NCI-H2227 (cell line): ENCODE measurements around the gene PGA5.
A peak's percentile ranks its signal among the peaks of the same experiment; 100 is the strongest.
"Not testable (repeated sequence)": the region's sequence is repeated elsewhere in the genome, so short reads cannot be mapped to it uniquely, and the experiment has no call there.

Experiments used
- DNase-seq: peaks from one replicate; lab custom pipeline; 2025; ENCODE audit not compliant: unreplicated experiment; lab: John Stamatoyannopoulos, UW

The PGA5 gene

DNA sequence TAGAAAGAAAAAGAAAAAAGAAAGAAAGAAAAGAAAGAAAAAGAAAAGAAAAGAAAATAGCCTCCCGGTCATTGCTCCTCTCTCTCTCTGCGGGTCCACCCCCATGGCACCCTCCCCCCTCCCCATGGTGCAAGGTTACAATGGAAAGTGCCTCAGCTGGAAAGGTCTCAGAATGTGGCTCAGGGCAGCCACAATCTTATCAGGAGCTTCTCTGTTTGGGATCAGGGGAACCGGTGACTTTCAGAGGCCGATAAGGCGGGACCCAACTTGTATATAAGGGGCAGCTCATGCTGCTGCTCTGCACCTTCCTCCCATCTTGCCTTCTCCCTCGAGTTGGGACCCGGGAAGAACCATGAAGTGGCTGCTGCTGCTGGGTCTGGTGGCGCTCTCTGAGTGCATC lies at the start of gene PGA5:
Gene PGA5, plus strand, starts transcription at position 301 of the 400 bp plus-strand sequence. Its CDS starts 52 bp downstream, at position 353.
- not testable (repeated sequence) for DNase-seq

GRCh38 chr11:61193596-61193995 lies 47.4 kb upstream of the PGA5 start:
- DNase-seq: peak; percentile 41

- DNase-seq: no peak
Observed at GRCh38 chr11:61194169-61194671, 46.8 kb upstream of the PGA5 start.

DNA sequence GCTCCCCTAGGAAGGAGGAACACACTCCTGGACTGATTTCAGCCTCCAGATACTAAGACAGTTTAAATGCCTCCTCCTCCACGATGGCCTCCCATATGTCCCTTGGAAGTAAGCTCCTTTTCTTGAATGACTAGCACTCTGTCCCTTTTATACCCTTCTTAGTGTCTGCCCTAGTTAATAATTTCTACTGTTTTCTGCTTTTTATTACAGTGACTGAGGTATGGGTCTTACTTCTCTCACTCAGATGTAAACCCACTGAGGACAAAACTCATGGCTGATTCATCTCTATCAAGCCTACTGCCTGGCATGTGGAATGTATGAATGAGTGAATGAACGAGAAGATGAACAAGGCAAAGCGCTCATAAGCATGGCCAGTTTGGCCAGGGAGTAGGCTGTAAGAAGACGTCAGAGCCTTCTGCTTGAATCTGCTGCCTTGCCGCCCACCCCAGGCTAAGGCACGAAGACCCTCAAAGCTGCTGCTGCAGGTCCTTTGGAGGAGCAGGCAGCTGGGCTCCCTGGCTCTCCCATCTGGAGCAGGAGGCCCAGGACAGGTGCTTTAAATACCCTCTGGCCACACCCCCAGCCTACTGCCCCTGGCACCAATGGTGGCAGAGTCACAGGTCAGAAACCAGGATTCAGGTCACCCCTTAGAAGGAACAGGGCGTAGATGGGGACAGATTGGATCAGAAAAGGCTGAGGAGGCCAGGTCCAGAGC lies 45.8 kb upstream of the PGA5 start:
- no peak for DNase-seq

- no peak for DNase-seq
Observed at GRCh38 chr11:61195719-61196118, 45.3 kb upstream of the PGA5 start.

- no peak for DNase-seq
Observed at GRCh38 chr11:61198361-61198760, 42.6 kb upstream of the PGA5 start.

GRCh38 chr11:61198948-61199523 lies 41.9 kb upstream of the PGA5 start:
- no peak for DNase-seq

DNA sequence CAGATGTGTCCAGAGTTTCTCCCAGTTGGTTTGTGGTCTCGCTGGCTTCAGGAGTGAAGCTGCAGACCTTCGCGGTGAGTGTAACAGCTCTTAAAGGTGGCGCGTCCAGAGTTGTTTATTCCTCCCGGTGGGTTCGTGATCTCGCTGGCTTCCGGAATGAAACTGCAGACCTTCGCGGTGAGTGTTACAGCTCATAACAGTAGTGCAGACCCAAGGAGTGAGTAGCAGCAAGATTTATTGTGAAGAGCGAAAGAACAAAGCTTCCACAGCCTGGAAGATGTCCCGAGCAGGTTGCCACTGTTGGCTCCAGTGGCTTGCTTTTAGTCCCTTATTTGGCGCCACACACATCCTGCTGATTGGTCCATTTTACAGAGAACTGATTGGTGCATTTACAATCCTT lies 39.5 kb upstream of the PGA5 start:
- DNase-seq: no peak

- not testable (repeated sequence) for DNase-seq
Observed at GRCh38 chr11:61202950-61203746, 37.8 kb upstream of the PGA5 start, which contains the start of gene PGA3. Gene PGA3 (plus strand): TSS chr11:61203515. CDS start chr11:61203565, 50 bp downstream.

DNA sequence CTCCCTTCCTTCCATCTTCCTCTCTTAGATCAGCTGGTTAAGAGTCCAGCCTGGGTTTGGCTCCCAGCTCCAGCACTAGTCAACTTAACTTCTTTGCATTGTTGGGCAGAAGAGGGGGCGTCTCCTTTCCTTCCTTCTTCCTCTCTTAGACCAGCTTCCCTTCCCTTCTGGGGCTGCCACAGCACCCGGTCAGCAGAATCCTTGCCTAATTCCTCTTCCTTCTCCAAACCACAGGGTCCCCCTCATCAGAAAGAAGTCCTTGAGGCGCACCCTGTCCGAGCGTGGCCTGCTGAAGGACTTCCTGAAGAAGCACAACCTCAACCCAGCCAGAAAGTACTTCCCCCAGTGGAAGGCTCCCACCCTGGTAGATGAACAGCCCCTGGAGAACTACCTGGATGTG lies 37.1 kb upstream of the PGA5 start:
- DNase-seq: not testable (repeated sequence)

DNA sequence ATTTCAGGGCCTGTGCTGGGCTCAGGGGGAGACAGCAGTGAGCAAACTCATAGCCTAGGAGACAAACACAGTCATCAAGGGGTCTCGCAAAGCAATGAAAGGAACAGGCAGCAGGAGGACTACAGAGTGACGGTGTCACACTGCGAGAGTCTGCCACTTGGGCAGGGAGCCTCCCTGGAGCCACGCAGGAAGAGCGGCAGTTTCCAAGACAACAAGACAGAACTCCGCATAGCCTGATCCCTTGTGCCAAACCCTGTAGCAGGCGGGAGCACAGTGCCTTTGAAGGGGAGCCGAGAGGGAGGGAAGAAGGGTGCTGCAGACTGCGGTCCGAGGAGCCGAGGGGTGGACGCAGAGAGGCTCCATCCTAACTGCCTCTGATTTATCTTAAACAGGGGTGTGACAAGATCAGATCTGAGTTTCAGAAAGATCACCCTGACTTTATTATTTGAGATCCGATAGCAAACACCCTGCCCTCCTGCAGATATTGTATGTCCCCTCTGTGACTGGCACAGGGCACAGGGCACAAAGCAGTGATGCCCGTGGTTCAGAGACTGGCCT lies 36.4 kb upstream of the PGA5 start:
- not testable (repeated sequence) for DNase-seq

DNA sequence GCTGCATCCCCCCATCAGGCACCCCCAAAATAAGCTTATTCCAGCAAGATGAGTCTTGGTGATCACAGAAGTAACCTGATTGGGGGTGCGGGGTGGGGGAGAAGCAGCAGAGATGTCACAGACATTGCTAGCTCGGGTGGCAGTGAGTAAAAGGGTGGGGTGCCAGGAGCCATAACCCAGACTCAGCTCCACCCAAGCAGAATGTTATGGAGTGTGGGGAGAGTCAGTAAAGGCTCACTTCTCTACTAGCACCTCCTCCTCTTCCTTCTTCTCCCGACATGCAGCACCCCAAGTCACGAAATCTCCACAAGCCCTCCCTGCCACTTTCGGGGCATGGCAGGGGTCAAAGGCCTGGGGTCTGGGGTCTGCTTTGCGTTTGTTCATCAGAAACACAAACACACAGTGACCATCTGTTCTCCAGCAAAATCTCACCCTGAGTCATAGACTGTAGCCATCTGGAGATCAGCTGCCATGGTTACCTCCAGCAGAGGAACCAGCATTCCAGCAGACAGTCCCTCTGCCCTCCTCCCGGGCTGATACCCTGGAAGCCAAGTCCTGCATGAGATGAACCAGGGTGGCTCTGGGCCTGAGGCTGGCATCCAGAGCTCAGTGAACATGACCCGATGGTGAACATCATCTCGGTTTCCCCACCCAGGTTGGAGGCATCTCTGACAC lies 33.2 kb upstream of the PGA5 start:
- DNase-seq: not testable (repeated sequence)

- not testable (repeated sequence) for DNase-seq
Observed at GRCh38 chr11:61210629-61211028, 30.3 kb upstream of the PGA5 start.

DNA sequence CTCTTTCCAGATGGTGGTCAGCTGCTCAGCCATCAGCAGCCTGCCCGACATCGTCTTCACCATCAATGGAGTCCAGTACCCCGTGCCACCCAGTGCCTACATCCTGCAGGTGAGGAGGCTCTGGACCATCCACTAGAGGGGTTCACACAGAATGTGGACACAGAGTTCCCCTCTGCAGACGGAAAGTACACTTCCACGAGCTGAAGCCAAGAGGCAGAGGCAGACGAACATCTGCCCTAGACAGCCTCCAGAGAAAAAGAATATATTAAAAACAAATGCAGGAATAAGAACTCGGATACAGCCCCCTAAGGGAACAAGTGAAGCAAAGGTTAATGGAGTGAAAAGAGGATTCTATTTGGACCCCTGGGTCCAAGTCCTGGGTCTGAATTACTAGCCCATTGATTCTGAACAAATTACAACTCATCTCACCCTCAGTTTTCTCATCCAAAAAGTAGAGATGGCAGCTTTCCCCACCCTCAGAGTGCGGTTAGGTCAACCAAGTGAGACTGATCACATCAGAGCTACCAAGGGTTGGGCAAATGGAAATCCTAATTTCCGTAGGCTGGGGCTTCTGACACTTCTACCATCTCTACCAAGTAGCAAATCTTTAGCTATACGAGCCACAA lies 29.5 kb upstream of the PGA5 start:
- DNase-seq: not testable (repeated sequence)

- DNase-seq: not testable (repeated sequence)
Observed at GRCh38 chr11:61212202-61212601, 28.8 kb upstream of the PGA5 start.

GRCh38 chr11:61213711-61214324 lies 27.2 kb upstream of the PGA5 start:
- not testable (repeated sequence) for DNase-seq

- DNase-seq: not testable (repeated sequence)
Observed at GRCh38 chr11:61218306-61218705, 22.7 kb upstream of the PGA5 start.

GRCh38 chr11:61219016-61219415 lies 22.0 kb upstream of the PGA5 start:
- DNase-seq: not testable (repeated sequence)

DNA sequence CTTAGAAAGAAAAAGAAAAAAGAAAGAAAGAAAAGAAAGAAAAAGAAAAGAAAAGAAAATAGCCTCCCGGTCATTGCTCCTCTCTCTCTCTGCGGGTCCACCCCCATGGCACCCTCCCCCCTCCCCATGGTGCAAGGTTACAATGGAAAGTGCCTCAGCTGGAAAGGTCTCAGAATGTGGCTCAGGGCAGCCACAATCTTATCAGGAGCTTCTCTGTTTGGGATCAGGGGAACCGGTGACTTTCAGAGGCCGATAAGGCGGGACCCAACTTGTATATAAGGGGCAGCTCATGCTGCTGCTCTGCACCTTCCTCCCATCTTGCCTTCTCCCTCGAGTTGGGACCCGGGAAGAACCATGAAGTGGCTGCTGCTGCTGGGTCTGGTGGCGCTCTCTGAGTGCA lies 18.9 kb upstream of the PGA5 start, which contains the start of gene PGA4:
Gene PGA4, plus strand, starts transcription at position 301 of the 400 bp plus-strand sequence. Its CDS starts 54 bp downstream, at position 355.
- DNase-seq: not testable (repeated sequence)

DNA sequence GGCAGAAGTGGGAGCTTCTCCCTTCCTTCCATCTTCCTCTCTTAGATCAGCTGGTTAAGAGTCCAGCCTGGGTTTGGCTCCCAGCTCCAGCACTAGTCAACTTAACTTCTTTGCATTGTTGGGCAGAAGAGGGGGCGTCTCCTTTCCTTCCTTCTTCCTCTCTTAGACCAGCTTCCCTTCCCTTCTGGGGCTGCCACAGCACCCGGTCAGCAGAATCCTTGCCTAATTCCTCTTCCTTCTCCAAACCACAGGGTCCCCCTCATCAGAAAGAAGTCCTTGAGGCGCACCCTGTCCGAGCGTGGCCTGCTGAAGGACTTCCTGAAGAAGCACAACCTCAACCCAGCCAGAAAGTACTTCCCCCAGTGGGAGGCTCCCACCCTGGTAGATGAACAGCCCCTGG lies 18.3 kb upstream of the PGA5 start:
- DNase-seq: not testable (repeated sequence)
